Fibroblast of mammary gland (primary cell): ENCODE data around the gene RFNG.
A peak's percentile ranks its signal among the peaks of the same experiment; 100 is the strongest.

Experiments
- DNase-seq: peaks from one replicate; pipeline ENCODE4 v3.0.0-alpha.2; 2010; ENCODE audit warnings: low read depth
- H3K4me3 ChIP-seq: 2 replicates; pipeline ENCODE4 v1.5.1; 2011; ENCODE audit warnings: low read depth, mild to moderate bottlenecking, low read length, moderate library complexity; ENCODE audit not compliant: control insufficient read depth
- TF ChIP-seq, protein P1 (sequence below): conservative IDR thresholded peaks from 2 replicates; pipeline ENCODE4 v1.5.1; 2011; ENCODE audit warnings: low read depth, low read length, inconsistent platforms; ENCODE audit not compliant: control insufficient read depth, insufficient read depth

RFNG gene

DNA sequence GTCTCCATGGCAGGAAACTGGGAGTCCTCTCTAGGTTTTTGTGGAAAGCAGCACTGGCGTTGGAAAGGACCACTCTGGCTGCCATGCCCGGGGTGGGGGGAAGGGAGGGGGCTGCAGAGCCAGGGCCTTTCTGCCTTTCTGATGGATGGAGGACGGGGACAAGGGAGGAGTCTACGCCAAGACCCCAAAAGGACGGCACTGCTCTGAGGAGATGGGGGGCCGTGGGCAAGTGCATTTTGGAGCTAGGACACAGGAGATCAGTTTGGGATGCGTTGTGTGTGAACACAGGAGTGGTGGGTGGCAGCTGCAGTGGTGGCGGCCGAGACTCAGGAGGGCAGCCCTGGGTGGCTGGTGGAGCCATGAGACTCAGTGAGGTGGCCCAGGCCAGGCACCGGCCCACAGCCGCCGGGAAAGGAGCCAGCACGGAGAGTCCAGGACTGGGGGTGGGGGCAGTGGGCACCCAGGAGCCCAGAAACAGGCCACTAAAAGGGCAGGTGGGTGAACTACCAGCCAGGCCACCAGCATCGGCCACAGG, 31.0 kb downstream of the RFNG start:
- no peak for DNase-seq
- TF ChIP-seq, protein P1, sequence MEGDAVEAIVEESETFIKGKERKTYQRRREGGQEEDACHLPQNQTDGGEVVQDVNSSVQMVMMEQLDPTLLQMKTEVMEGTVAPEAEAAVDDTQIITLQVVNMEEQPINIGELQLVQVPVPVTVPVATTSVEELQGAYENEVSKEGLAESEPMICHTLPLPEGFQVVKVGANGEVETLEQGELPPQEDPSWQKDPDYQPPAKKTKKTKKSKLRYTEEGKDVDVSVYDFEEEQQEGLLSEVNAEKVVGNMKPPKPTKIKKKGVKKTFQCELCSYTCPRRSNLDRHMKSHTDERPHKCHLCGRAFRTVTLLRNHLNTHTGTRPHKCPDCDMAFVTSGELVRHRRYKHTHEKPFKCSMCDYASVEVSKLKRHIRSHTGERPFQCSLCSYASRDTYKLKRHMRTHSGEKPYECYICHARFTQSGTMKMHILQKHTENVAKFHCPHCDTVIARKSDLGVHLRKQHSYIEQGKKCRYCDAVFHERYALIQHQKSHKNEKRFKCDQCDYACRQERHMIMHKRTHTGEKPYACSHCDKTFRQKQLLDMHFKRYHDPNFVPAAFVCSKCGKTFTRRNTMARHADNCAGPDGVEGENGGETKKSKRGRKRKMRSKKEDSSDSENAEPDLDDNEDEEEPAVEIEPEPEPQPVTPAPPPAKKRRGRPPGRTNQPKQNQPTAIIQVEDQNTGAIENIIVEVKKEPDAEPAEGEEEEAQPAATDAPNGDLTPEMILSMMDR = no peak
- no peak overlapping the region for H3K4me3 ChIP-seq

DNA sequence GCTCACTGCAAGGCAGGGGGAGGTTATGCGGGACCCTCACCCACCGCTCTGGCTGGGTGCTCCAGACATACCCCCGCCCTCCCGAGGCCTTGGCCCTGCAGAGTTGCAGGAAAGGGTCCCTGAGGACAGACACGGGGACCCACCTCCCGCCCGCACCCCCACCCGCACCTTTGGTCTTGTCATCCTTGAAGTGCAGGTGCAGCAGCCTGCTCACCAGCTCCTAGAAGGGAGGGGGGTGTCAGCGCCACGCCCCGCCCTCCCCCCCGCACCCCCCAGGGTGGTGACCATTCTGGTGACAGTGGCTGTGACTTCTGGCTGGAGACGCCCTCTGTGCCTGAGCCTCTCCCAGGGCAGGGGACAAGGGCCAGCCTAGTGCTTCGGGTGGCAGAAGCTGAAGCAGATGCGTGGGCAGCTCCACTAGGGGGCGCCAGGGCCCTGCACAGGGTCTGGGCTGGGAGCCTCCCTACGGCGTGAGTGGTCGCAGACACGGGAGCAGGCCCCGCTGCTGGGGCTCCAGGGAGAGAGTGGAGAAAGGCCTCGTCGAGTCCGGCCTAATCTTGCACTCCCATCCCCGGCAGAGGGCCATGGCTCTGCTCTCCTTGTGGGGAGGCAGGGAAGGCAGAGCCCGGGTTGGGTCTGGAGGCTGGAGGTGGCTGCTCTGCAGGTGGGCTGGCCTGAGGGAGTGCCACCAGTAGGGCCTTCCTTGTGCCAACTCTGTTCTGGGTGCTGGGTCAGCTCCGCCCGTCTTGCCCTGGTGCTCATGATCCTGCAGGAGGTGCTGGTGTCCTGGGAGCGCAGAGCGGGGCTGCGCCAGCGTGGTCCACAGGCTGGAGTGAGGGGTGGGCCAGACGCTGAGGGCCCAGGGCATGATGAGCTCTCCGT, 31.7 kb downstream of the RFNG start:
- TF ChIP-seq, protein P1 = peak; percentile 61
- no peak overlapping the region for H3K4me3 ChIP-seq
- peak; percentile 28 for DNase-seq

DNA sequence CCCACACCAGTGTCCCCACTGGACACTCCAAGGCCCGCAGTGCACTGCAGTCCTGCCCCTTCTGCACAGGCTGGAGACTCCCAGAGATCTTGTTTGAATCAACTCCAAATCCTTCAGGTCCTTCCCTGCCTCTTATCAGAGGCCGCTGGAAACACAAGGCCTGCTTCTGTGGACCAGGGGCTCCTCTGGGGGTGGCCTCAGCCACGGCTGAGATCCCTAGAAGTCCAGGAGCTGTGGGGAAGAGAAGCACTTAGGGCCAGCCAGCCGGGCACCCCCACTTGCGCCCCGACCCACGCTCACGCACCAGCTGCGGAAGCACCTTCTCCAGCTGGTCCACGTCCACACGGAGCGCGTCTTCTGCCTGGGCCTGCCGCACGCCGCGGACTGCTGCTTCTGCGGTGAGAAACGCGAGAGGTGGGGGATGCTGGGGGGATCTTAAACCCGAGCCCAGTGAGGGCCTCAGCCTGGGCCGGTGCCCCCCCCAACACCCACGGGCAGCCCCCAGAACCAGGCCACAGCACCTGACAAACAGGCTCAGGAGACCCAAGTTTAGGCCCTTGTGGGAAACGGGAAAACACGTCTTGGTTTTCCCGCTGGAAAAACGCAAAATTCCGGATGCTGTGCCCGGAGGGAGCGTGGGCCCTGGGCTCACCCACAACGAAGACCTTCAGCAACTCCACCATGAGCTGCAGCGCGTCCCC, 32.5 kb downstream of the RFNG start:
- no peak for DNase-seq
- H3K4me3 ChIP-seq = no peak overlapping the region
- TF ChIP-seq, protein P1 = no peak

DNA sequence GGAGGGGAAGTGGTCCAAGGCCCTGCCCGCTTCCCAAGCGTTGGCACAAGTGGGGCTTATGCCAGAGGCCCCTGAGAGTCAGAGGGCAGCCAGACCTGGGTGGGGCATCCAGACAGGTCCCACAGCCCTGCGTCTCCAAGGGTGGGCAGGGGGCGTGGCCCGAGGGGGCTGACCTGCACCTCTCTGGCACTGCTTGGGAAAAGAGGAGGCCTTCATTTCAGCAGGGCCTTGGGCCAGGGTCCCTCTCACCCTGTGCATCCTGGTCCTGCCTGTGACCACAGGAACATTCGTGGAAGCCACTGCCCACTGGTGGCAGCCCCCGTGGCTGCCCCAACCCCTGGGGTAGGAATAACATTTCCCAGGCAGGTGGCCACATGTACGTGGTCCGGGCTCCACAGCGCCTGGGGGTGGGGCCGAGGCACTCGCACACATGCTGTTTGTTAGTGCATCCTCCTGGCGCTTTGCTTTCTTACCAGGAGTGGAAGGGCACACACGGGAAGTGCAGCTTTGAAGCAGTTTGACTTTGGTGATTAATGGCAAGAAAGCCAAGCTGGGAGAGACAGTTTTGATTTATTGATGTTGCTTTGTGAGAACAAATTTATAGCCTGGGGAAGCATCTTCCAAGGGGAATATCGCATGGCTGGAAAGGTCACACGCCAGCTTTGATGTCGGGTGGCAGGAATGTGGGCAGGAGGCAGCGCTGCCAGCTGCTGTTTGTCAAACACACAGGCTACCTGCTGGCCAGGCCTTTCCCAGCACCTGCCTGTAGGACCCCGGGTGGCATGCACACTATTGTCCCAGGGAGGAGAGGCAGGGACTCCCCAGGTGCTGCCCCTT, 33.2 kb downstream of the RFNG start:
- TF ChIP-seq, protein P1 = no peak
- H3K4me3 ChIP-seq = no peak overlapping the region
- no peak for DNase-seq

DNA sequence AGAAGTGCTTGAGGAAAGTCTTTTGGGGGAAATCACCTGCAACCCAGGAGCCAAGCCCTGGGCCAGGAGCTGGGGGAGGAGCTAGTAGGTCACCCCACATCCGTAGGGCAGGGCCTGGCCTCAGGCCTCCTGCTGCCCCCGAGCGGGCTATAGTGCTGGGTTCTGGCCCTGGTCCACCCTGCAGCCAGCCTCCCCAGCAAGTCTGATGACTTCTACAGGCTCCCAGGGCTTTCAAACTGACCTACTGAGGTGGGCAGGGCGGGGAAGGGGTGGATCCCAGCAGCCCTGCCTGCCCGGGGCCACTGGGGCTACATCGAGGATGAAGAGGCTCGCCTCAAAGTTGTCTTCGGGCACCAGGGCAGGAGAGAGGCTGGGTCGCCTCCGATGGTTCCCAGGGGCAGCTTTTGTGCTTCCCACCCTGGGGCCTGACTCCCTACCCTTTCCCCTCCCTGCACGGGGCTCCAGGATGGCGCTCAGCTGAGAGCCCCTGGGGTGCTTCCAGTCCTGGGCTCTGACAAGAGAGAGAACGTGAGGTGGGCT, 33.9 kb downstream of the RFNG start:
- DNase-seq = no peak
- no peak overlapping the region for H3K4me3 ChIP-seq
- TF ChIP-seq, protein P1 = no peak
